ENCODE data around the gene CNPY1. TPM values are rescaled to one million over a fixed set of nuclear protein-coding genes. Genes with fewer than 3 reads are reported as not detected.

The CNPY1 gene
- total and polyA plus RNA-seq, 2 of the 8 experiments (the other 6 are each of a cell fraction or from before 2014, with no cell fraction given) = not detected

DNA sequence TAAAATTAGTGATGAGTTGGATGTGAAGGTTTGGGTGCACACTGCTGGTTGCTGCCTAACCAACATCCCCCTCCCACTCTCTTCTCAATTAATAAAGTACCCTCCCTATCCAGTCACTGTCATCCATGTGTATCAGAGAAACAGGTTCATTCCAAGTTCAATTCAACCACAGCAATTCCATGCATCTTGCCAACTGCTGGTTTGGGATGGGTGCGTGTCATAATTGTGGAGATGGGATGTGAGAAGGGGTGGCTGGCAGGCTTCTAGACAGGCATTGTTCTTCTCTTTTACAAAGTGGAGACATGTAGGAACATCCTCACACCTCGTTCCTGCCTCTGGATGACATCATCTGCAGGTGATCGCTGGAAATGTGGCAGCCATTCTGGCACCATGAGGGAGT, 7.5 kb upstream of the CNPY1 start (continued):
- TF ChIP-seq TCF12 (IDR thresholded peaks at IDR 0.05; ENCODE audit: low read depth, low read length) = no peak
- no peak for TF ChIP-seq HDAC6 (IDR thresholded peaks at IDR 0.05; ENCODE audit: low read depth, low read length)
- no peak for TF ChIP-seq CEBPB (IDR thresholded peaks at IDR 0.05; ENCODE audit: low read depth, low read length)

Data from H1 (cell line).